K562 (cell line): ENCODE measurements around the gene CATSPER1. TPM values are rescaled to one million over a fixed set of nuclear protein-coding genes. Genes with fewer than 3 reads are reported as not detected.

Experiments used
- ATAC-seq: fragments of 200-7000 bp; cut with Tn5 transposase; 3 replicates; pipeline ENCODE4 v1.9.1; 2020; ENCODE audit warnings: moderate library complexity
- BruUV-seq: library from RNA; stranded (reverse); fragments of 400-500 nt; replicated peaks from 2 replicates; lab custom pipeline; 2021; lab: Mats Ljungman, UMichigan
- CTCF ChIA-PET: fragments of 300-600 bp; formaldehyde crosslinking; extraction: SDS; loops from one replicate; lab custom pipeline; 2021; ENCODE audit warnings: low intra/inter-chr PET ratio; lab: Yijun Ruan, JAX
- POLR2A ChIA-PET: fragments of 300-600, 350-650 bp; sonication (Branson Sonifier 250); formaldehyde crosslinking; extraction: SDS; loops from one replicate; lab custom pipeline; 2021; ENCODE audit warnings: antibody characterized with exemption, inconsistent platforms; lab: Yijun Ruan, JAX
- DNase-seq, 4 experiments: peaks; one replicate each; pipeline versions ENCODE4 v3.0.0 to v3.0.0-alpha.2; 2011 to 2018; ENCODE audit warnings: low spot score in 3 of 4, mixed read lengths in 3 of 4; ENCODE audit errors: extremely low read depth in 1 of 4
- FAIRE-seq: peaks from 2 replicates; lab custom pipeline; 2011; peaks lifted over from hg19 to GRCh38; lab: Jason Lieb, UNC
- H2AFZ ChIP-seq: 2 replicates; pipeline ENCODE4 v1.6.0; 2011; ENCODE audit warnings: low read depth, low read length, control low read depth, inconsistent platforms
- H3K27ac ChIP-seq: fragments of 200-600 bp; 3 replicates; pipeline ENCODE4 v1.8.0; 2011; ENCODE audit warnings: low read depth, mild to moderate bottlenecking, control low read depth, inconsistent platforms, low read length, moderate library complexity, mixed read lengths; ENCODE audit errors: extremely low read depth
- H3K27me3 ChIP-seq, 2 experiments: fragments of 300-600 bp in 1 of 2; 2 replicates in 1 of 2; 3 replicates in 1 of 2; pipeline versions ENCODE4 v1.6.0 to v1.8.0; 2011; ENCODE audit warnings: inconsistent platforms in 2 of 2, low read length in 2 of 2, mild to moderate bottlenecking in 1 of 2, mixed read lengths in 1 of 2, moderate library complexity in 1 of 2; ENCODE audit not compliant: control insufficient read depth in 2 of 2, insufficient read depth in 2 of 2
- H3K36me3 ChIP-seq: fragments of 300-600 bp; 3 replicates; pipeline ENCODE4 v1.8.0; 2011; ENCODE audit warnings: mild to moderate bottlenecking, low read length, inconsistent platforms; ENCODE audit not compliant: control insufficient read depth, insufficient read depth
- H3K4me1 ChIP-seq, 2 experiments: fragments of 200-600 bp in 1 of 2; replicated peaks in 1 of 2; 2 replicates in 1 of 2; 3 replicates in 1 of 2; pipeline versions ENCODE4 v1.5.1 to v1.8.0; 2011; ENCODE audit warnings: inconsistent platforms in 2 of 2, low read length in 2 of 2, mild to moderate bottlenecking in 1 of 2, mixed read lengths in 1 of 2, moderate library complexity in 1 of 2; ENCODE audit not compliant: control insufficient read depth in 2 of 2, insufficient read depth in 2 of 2
- H3K4me2 ChIP-seq: 2 replicates; pipeline ENCODE4 v1.6.1; 2011; ENCODE audit warnings: low read length, control low read depth, inconsistent platforms, mixed read lengths; ENCODE audit not compliant: insufficient read depth
- H3K4me3 ChIP-seq: fragments of 200-600 bp; sonication (generic), shearing (Covaris generic); 2 replicates; pipeline ENCODE4 v1.5.1; 2016; ENCODE audit warnings: control low read depth, inconsistent platforms
- H3K79me2 ChIP-seq: fragments of 200-600 bp; 3 replicates; pipeline ENCODE4 v1.8.0; 2011; ENCODE audit warnings: low read length, inconsistent platforms; ENCODE audit not compliant: control insufficient read depth, insufficient read depth
- H3K9ac ChIP-seq, 2 experiments: 2 replicates each; pipeline versions ENCODE4 v1.6.0 to v1.6.1; 2011; ENCODE audit warnings: low read depth in 2 of 2, low read length in 2 of 2, control low read depth in 1 of 2, inconsistent platforms in 1 of 2, mild to moderate bottlenecking in 1 of 2, mixed read lengths in 1 of 2; ENCODE audit not compliant: insufficient read depth in 1 of 2
- H3K9me1 ChIP-seq: one replicate; pipeline ENCODE4 v1.6.0; 2011; ENCODE audit warnings: inconsistent platforms, mild to moderate bottlenecking, low read length, moderate library complexity; ENCODE audit not compliant: control insufficient read depth, insufficient read depth
- H3K9me3 ChIP-seq: replicated peaks from 2 replicates; pipeline ENCODE4 v1.5.1; 2011; ENCODE audit warnings: low read depth, low read length, inconsistent platforms; ENCODE audit not compliant: control insufficient read depth, insufficient read depth
- H4K20me1 ChIP-seq: replicated peaks from 2 replicates; pipeline ENCODE4 v1.6.1; 2011; ENCODE audit warnings: low read length, inconsistent platforms, mixed read lengths; ENCODE audit not compliant: control insufficient read depth, insufficient read depth
- BACH1 ChIP-seq: fragments of 200-800 bp; sonication (Bioruptor generic); IDR thresholded peaks from 2 replicates; pipeline ENCODE4 v1.6.1; 2016; ENCODE audit warnings: missing genetic modification characterization, missing compliant biosample characterization
- BRD9 ChIP-seq: fragments of 450-650 bp; IDR thresholded peaks from 2 replicates; pipeline ENCODE4 v1.6.1; 2018; ENCODE audit warnings: low read depth; ENCODE audit not compliant: partially characterized antibody
- CC2D1A ChIP-seq: fragments of 450-650 bp; IDR thresholded peaks from 2 replicates; pipeline ENCODE4 v1.6.1; 2017; ENCODE audit warnings: mild to moderate bottlenecking
- E2F3 ChIP-seq: fragments of 250-450 bp; sonication (Bioruptor Pico); IDR thresholded peaks from 2 replicates; pipeline ENCODE4 v1.4.0; 2020; ENCODE audit warnings: mild to moderate bottlenecking
- EP300 ChIP-seq: IDR thresholded peaks from 2 replicates; pipeline ENCODE4 v1.6.1; 2012; ENCODE audit warnings: low read length, improper control_type of control experiment
- HCFC1 ChIP-seq: IDR thresholded peaks from 2 replicates; pipeline ENCODE4 v1.6.1; 2012; ENCODE audit warnings: low read depth, low read length, improper control_type of control experiment
- ID3 ChIP-seq, 2 experiments: fragments of 250-450 bp in 1 of 2; fragments of 450-650 bp in 1 of 2; sonication (Bioruptor Pico) in 1 of 2; IDR thresholded peaks; 2 replicates each; pipeline versions ENCODE4 v1.6.1 to v1.8.0; 2016 to 2021; ENCODE audit warnings: mild to moderate bottlenecking in 2 of 2, moderate library complexity in 2 of 2, missing compliant biosample characterization in 1 of 2, missing genetic modification characterization in 1 of 2
- MEF2D ChIP-seq: conservative IDR thresholded peaks from 2 replicates; pipeline ENCODE4 v1.6.1; 2016; ENCODE audit warnings: low read depth, missing genetic modification characterization, missing compliant biosample characterization
- MLLT1 ChIP-seq, 2 experiments: fragments of 450-650 bp; IDR thresholded peaks; 2 replicates each; pipeline ENCODE4 v1.6.1; 2016
- RBM17 ChIP-seq: fragments of 200-400 bp; formaldehyde crosslinking; IDR thresholded peaks from 2 replicates; pipeline ENCODE4 v1.6.1; 2017; ENCODE audit warnings: low read depth, mild to moderate bottlenecking, low read length, borderline replicate concordance
- RBM39 ChIP-seq: fragments of 200-400 bp; formaldehyde crosslinking; optimal IDR thresholded peaks from 2 replicates; pipeline ENCODE3; 2018; ENCODE audit warnings: low read depth, low read length
- SMARCB1 ChIP-seq: IDR thresholded peaks from 2 replicates; pipeline ENCODE4 v1.6.1; 2011; ENCODE audit warnings: improper control_type of control experiment, low read depth; ENCODE audit not compliant: insufficient read length
- SNRNP70 ChIP-seq: fragments of 200-400 bp; formaldehyde crosslinking; optimal IDR thresholded peaks from 2 replicates; pipeline ENCODE3; 2017; ENCODE audit warnings: low read depth, low read length
- TCF15 ChIP-seq: fragments of 250-450 bp; sonication (Bioruptor Pico); IDR thresholded peaks from 2 replicates; pipeline ENCODE4 v1.8.0; 2022; ENCODE audit warnings: moderate library complexity, mild to moderate bottlenecking, inconsistent platforms
- TEAD4 ChIP-seq, 2 experiments: sonication (generic) in 1 of 2; formaldehyde crosslinking in 1 of 2; IDR thresholded peaks; 2 replicates each; pipeline versions ENCODE4 v1.6.1 to v1.8.0; 2012 to 2022; ENCODE audit warnings: borderline replicate concordance in 1 of 2, inconsistent platforms in 1 of 2, low read length in 1 of 2, mild to moderate bottlenecking in 1 of 2, missing genetic modification reagents in 1 of 2
- TGIF2 ChIP-seq: sonication (generic); formaldehyde crosslinking; IDR thresholded peaks from 2 replicates; pipeline ENCODE4 v1.8.1; 2022; ENCODE audit warnings: mild to moderate bottlenecking, missing genetic modification reagents, moderate library complexity
- ZC3H8 ChIP-seq: fragments of 450-650 bp; IDR thresholded peaks from 2 replicates; pipeline ENCODE4 v1.6.1; 2017
- ZNF253 ChIP-seq: fragments of 250-450 bp; sonication (Bioruptor Pico); conservative IDR thresholded peaks from 2 replicates; pipeline ENCODE4 v1.6.1; 2021; ENCODE audit warnings: mild to moderate bottlenecking
- ZNF263 ChIP-seq: sonication (generic); formaldehyde crosslinking; IDR thresholded peaks from 2 replicates; pipeline ENCODE4 v1.8.0; 2022; ENCODE audit warnings: mild to moderate bottlenecking, missing genetic modification reagents, borderline replicate concordance
- ZNF311 ChIP-seq: fragments of 250-450 bp; sonication (Bioruptor Pico); IDR thresholded peaks from 2 replicates; pipeline ENCODE4 v1.4.0; 2020; ENCODE audit warnings: mild to moderate bottlenecking, moderate library complexity
- ZNF41 ChIP-seq: fragments of 250-450 bp; sonication (Bioruptor Pico); conservative IDR thresholded peaks from 2 replicates; pipeline ENCODE4 v1.4.0; 2020; ENCODE audit warnings: mild to moderate bottlenecking
- ZNF668 ChIP-seq: fragments of 250-450 bp; sonication (Bioruptor Pico); IDR thresholded peaks from 2 replicates; pipeline ENCODE4 v1.8.0; 2022; ENCODE audit warnings: mild to moderate bottlenecking, inconsistent platforms
- WGBS: fragments of 100-300 bp; shearing (Covaris generic); methylation state at CpG from one replicate; pipeline ENCODE4 v1.1.6; 2016; ENCODE audit warnings: low coverage, mixed read lengths; ENCODE audit not compliant: insufficient coverage; ENCODE audit errors: missing lambda C conversion rate; 5-methylcytosine and 5-hydroxymethylcytosine counted together
- in situ Hi-C: fragments of 300-500 bp; cut with MboI; formaldehyde crosslinking; loops from 4 replicates; pipeline ENCODE4 v1.15.0; 2018; ENCODE audit warnings: inconsistent platforms, mixed read lengths
- intact Hi-C: fragments of 100-400 bp; cut with micrococcal nuclease; formaldehyde crosslinking; loops from 2 replicates; pipeline ENCODE4 v1.14.2; 2022
- polyA plus RNA-seq, 8 experiments: library from polyadenylated mRNA; depleted of rRNA in 4 of 8; stranded (reverse) in 5 of 8; unstranded in 3 of 8; fragments of >200 nt; fragmentation: Nextera tagmentation in 2 of 8; fragmentation: Illumina TruSeq in 1 of 8; extraction: Ambion mirVana in 2 of 8; extraction: Trizol in 1 of 8; gene quantifications; 2 replicates each; pipeline versions ENCODE4 v1.2.1 to v1.2.3, GENCODE V29; 2011 to 2014; ENCODE audit warnings: inconsistent platforms in 1 of 8, missing spikeins in 1 of 8
- total RNA-seq, 7 experiments: library from RNA; depleted of rRNA in 6 of 7; stranded (reverse); fragments of >200 nt in 6 of 7; fragmentation: Illumina TruSeq in 2 of 7; extraction: Trizol in 2 of 7; gene quantifications; 2 replicates each; pipeline versions ENCODE4 v1.2.1 to v1.2.3, GENCODE V29; 2011 to 2021; ENCODE audit warnings: low replicate concordance in 1 of 7

CATSPER1 gene
- total and polyA plus RNA-seq, 9 of the 15 experiments (the other 6 are each of a cell fraction or from before 2014, with no cell fraction given), result 0.21 to 3.3 (median 0.76) TPM

GRCh38 chr11:66037327-66037726 lies 11.0 kb upstream of the CATSPER1 start (continued):
- no peak for TF ChIP-seq HCFC1
- TF ChIP-seq TCF15 (CRISPR knock-in tag), result no peak
- no peak for TF ChIP-seq E2F3 (CRISPR knock-in tag)
- TF ChIP-seq TGIF2 (CRISPR knock-in tag), result no peak
- no peak for TF ChIP-seq CC2D1A

GRCh38 chr11:66036334-66036710 lies 10.0 kb upstream of the CATSPER1 start:
- ChIA-PET POLR2A (interaction anchor here (0.5 to 1.5 kb wide), 3 partner anchors 10 to 118 kb away, joined by 3 read pairs; partner anchors contain the start of genes CATSPER1 and SF3B2), CTCF (no interaction called here)
- intact Hi-C loops, result no loop called here
- in situ Hi-C loops, result no loop called here
- no peaks in the 10 kb centered on the region for H3K9me1 ChIP-seq
- WGBS, result 25% methylated on average over 5 of the region's 5 CpGs
- no peak for DNase-seq
- no peaks in the 10 kb centered on the region for H3K36me3 ChIP-seq
- TF ChIP-seq EP300 (no peak), MEF2D (tag) (no peak), RBM39 (no peak), ZNF263 (CRISPR knock-in tag) (no peak), SMARCB1 (no peak), ZNF668 (CRISPR knock-in tag) (no peak), RBM17 (no peak), BRD9 (no peak), ZNF311 (CRISPR knock-in tag) (no peak), ID3 (CRISPR knock-in tag; IDR thresholded peaks at IDR 0.05) (no peak), ID3 (tag; IDR thresholded peaks at IDR 0.05) (no peak), BACH1 (tag) (no peak), ZNF41 (CRISPR knock-in tag) (no peak), TEAD4 (IDR thresholded peaks at IDR 0.05; ENCODE audit: low read length) (no peak), TEAD4 (CRISPR knock-in tag; IDR thresholded peaks at IDR 0.05; ENCODE audit: borderline replicate concordance) (no peak), MLLT1 (IDR thresholded peaks at IDR 0.05) (no peak), ZC3H8 (no peak), ZNF253 (CRISPR knock-in tag) (no peak), SNRNP70 (no peak)
- ATAC-seq, result no peak
- no peaks in the 10 kb centered on the region for H3K4me1 ChIP-seq
- no peaks in the 10 kb centered on the region for H3K79me2 ChIP-seq
- no peak overlapping the region for H3K9ac ChIP-seq
- no peak overlapping the region for H3K4me2 ChIP-seq
- no TSS peak for BruUV-seq
- H2AFZ ChIP-seq, result no peak overlapping the region
- H3K27ac ChIP-seq, result no peak overlapping the region
- H3K9me3 ChIP-seq, result peaks cover 3% of the 10 kb centered on the region; the same call in 1 of the 2 replicates
- FAIRE-seq, result no peak
- peaks cover 2 to 9% of the 10 kb centered on the region in 2 experiments; a peak in 4 of 5 replicates for H3K27me3 ChIP-seq
- no peak overlapping the region for H3K4me3 ChIP-seq
- no peaks in the 10 kb centered on the region for H4K20me1 ChIP-seq
